ENCODE results near the gene SUN1. TPM values are rescaled to one million over a fixed set of nuclear protein-coding genes. Genes with fewer than 3 reads are reported as not detected.

The SUN1 gene
- total and polyA plus RNA-seq, 2 experiments from 2014 or later, result 63.3 to 145 TPM

DNA sequence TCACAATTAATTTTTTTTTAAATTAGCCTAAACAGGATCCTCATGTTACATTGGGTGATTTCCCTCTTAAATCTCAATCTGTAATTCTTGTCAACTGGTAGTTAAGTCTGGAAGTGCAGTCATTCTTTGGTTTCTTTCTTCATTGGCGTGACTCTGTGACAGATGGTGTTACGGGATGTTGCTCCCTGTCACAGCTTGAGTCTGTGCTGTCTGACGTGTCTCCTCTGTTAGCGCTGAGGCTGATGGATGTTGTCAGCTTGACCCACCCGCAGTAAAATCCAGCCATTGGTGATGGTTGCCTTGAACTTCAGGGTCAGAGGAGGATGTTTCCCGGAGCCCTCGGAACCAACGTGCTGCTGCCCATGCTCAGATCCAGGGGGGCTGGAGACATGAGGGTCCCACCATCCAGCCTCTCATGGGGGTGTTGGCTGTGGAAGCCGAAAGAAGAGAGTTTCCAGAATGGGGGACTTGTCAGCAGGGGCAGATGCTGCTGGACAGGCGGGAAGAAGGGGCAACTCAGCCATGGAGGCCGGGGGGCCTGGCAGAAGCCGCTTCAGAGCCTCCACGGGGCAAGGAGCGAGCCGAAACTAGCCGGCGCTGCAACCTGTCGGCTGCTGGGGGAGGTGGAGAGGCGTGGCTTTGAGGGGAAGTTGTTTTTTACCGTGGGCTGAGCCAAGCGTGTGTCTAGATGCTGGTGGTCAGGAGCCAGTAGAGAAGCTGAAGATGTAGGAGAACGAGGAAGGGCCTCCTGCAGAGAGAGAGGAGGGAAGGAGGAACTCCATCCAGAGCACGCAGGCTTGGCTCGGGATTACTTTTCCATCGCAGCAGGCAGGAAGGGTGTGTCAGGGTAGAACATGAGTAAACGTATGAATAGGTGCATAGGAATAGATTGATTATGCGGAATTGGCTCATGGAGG is 3.5 kb downstream of the SUN1 start:
- H3K27me3 Mint-ChIP-seq (ENCODE audit: insufficient read depth, low read depth, poor library complexity), result peaks cover 6% of the 10 kb centered on the region
- Histone ChIP-seq H4K20me1 (replicated peaks; ENCODE audit: insufficient read depth) (peaks cover 59% of the 10 kb centered on the region), H3F3A (replicated peaks; ENCODE audit: low read depth) (no peaks in the 10 kb centered on the region), H3K4me3 (no peak overlapping the region), H3K27me3 (ENCODE audit: insufficient read depth) (no peaks in the 10 kb centered on the region), H3K4me2 (no peak overlapping the region), H3K79me2 (replicated peaks; ENCODE audit: insufficient read depth) (peaks cover 88% of the 10 kb centered on the region), H3K27ac (ENCODE audit: low read depth) (peak overlapping the region; percentile 61; the same call in 1 of the 2 replicates), H3K9me2 (ENCODE audit: insufficient read depth) (no peaks in the 10 kb centered on the region), H3K36me3 (ENCODE audit: insufficient read depth) (peaks cover 6% of the 10 kb centered on the region; the same call in 1 of the 2 replicates), H2AFZ (no peak overlapping the region), H3K4me1 (ENCODE audit: insufficient read depth) (peaks cover 9% of the 10 kb centered on the region; the same call in 1 of the 2 replicates)
- peaks cover 25% of the 10 kb centered on the region for H3K4me1 Mint-ChIP-seq
- H3K27ac Mint-ChIP-seq, result no peak overlapping the region
- H3K9me3 Mint-ChIP-seq, result no peaks in the 10 kb centered on the region
- H3K4me3 Mint-ChIP-seq, result no peak overlapping the region
- ATAC-seq, result no peak
- TF ChIP-seq, protein P1, sequence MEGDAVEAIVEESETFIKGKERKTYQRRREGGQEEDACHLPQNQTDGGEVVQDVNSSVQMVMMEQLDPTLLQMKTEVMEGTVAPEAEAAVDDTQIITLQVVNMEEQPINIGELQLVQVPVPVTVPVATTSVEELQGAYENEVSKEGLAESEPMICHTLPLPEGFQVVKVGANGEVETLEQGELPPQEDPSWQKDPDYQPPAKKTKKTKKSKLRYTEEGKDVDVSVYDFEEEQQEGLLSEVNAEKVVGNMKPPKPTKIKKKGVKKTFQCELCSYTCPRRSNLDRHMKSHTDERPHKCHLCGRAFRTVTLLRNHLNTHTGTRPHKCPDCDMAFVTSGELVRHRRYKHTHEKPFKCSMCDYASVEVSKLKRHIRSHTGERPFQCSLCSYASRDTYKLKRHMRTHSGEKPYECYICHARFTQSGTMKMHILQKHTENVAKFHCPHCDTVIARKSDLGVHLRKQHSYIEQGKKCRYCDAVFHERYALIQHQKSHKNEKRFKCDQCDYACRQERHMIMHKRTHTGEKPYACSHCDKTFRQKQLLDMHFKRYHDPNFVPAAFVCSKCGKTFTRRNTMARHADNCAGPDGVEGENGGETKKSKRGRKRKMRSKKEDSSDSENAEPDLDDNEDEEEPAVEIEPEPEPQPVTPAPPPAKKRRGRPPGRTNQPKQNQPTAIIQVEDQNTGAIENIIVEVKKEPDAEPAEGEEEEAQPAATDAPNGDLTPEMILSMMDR (conservative IDR thresholded peaks at IDR 0.05; ENCODE audit: low read depth in 2 of 2), result no peak
- TF ChIP-seq POLR2AphosphoS5 (IDR thresholded peaks at IDR 0.05; ENCODE audit: low read depth) (no peak), EZH2 (IDR thresholded peaks at IDR 0.05; ENCODE audit: low read depth, unreplicated experiment) (no peak), ZNF331 (CRISPR knock-in tag; IDR thresholded peaks at IDR 0.05; ENCODE audit: low read depth) (no peak), STAT1 (IDR thresholded peaks at IDR 0.05; ENCODE audit: unreplicated experiment) (no peak), JUNB (IDR thresholded peaks at IDR 0.05; ENCODE audit: unreplicated experiment) (no peak), NANOG (IDR thresholded peaks at IDR 0.05; ENCODE audit: borderline replicate concordance) (no peak), ZNF114 (CRISPR knock-in tag; IDR thresholded peaks at IDR 0.05) (no peak), CREB1 (CRISPR knock-in tag; IDR thresholded peaks at IDR 0.05; ENCODE audit: low read depth) (no peak), EZH2phosphoT487 (IDR thresholded peaks at IDR 0.05; ENCODE audit: unreplicated experiment) (no peak)
- TF ChIP-seq, protein P2, sequence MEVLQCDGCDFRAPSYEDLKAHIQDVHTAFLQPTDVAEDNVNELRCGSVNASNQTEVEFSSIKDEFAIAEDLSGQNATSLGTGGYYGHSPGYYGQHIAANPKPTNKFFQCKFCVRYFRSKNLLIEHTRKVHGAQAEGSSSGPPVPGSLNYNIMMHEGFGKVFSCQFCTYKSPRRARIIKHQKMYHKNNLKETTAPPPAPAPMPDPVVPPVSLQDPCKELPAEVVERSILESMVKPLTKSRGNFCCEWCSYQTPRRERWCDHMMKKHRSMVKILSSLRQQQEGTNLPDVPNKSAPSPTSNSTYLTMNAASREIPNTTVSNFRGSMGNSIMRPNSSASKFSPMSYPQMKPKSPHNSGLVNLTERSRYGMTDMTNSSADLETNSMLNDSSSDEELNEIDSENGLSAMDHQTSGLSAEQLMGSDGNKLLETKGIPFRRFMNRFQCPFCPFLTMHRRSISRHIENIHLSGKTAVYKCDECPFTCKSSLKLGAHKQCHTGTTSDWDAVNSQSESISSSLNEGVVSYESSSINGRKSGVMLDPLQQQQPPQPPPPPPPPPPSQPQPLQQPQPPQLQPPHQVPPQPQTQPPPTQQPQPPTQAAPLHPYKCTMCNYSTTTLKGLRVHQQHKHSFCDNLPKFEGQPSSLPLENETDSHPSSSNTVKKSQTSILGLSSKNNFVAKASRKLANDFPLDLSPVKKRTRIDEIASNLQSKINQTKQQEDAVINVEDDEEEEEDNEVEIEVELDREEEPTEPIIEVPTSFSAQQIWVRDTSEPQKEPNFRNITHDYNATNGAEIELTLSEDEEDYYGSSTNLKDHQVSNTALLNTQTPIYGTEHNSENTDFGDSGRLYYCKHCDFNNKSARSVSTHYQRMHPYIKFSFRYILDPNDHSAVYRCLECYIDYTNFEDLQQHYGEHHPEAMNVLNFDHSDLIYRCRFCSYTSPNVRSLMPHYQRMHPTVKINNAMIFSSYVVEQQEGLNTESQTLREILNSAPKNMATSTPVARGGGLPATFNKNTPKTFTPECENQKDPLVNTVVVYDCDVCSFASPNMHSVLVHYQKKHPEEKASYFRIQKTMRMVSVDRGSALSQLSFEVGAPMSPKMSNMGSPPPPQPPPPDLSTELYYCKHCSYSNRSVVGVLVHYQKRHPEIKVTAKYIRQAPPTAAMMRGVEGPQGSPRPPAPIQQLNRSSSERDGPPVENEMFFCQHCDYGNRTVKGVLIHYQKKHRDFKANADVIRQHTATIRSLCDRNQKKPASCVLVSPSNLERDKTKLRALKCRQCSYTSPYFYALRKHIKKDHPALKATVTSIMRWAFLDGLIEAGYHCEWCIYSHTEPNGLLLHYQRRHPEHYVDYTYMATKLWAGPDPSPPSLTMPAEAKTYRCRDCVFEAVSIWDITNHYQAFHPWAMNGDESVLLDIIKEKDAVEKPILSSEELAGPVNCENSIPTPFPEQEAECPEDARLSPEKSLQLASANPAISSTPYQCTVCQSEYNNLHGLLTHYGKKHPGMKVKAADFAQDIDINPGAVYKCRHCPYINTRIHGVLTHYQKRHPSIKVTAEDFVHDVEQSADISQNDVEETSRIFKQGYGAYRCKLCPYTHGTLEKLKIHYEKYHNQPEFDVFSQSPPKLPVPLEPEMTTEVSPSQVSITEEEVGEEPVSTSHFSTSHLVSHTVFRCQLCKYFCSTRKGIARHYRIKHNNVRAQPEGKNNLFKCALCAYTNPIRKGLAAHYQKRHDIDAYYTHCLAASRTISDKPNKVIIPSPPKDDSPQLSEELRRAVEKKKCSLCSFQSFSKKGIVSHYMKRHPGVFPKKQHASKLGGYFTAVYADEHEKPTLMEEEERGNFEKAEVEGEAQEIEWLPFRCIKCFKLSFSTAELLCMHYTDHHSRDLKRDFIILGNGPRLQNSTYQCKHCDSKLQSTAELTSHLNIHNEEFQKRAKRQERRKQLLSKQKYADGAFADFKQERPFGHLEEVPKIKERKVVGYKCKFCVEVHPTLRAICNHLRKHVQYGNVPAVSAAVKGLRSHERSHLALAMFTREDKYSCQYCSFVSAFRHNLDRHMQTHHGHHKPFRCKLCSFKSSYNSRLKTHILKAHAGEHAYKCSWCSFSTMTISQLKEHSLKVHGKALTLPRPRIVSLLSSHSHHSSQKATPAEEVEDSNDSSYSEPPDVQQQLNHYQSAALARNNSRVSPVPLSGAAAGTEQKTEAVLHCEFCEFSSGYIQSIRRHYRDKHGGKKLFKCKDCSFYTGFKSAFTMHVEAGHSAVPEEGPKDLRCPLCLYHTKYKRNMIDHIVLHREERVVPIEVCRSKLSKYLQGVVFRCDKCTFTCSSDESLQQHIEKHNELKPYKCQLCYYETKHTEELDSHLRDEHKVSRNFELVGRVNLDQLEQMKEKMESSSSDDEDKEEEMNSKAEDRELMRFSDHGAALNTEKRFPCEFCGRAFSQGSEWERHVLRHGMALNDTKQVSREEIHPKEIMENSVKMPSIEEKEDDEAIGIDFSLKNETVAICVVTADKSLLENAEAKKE (CRISPR knock-in tag; IDR thresholded peaks at IDR 0.05), result no peak
- TF ChIP-seq, protein P3, sequence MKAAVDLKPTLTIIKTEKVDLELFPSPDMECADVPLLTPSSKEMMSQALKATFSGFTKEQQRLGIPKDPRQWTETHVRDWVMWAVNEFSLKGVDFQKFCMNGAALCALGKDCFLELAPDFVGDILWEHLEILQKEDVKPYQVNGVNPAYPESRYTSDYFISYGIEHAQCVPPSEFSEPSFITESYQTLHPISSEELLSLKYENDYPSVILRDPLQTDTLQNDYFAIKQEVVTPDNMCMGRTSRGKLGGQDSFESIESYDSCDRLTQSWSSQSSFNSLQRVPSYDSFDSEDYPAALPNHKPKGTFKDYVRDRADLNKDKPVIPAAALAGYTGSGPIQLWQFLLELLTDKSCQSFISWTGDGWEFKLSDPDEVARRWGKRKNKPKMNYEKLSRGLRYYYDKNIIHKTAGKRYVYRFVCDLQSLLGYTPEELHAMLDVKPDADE (IDR thresholded peaks at IDR 0.05), result no peak
- TF ChIP-seq, protein P4, sequence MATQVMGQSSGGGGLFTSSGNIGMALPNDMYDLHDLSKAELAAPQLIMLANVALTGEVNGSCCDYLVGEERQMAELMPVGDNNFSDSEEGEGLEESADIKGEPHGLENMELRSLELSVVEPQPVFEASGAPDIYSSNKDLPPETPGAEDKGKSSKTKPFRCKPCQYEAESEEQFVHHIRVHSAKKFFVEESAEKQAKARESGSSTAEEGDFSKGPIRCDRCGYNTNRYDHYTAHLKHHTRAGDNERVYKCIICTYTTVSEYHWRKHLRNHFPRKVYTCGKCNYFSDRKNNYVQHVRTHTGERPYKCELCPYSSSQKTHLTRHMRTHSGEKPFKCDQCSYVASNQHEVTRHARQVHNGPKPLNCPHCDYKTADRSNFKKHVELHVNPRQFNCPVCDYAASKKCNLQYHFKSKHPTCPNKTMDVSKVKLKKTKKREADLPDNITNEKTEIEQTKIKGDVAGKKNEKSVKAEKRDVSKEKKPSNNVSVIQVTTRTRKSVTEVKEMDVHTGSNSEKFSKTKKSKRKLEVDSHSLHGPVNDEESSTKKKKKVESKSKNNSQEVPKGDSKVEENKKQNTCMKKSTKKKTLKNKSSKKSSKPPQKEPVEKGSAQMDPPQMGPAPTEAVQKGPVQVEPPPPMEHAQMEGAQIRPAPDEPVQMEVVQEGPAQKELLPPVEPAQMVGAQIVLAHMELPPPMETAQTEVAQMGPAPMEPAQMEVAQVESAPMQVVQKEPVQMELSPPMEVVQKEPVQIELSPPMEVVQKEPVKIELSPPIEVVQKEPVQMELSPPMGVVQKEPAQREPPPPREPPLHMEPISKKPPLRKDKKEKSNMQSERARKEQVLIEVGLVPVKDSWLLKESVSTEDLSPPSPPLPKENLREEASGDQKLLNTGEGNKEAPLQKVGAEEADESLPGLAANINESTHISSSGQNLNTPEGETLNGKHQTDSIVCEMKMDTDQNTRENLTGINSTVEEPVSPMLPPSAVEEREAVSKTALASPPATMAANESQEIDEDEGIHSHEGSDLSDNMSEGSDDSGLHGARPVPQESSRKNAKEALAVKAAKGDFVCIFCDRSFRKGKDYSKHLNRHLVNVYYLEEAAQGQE (IDR thresholded peaks at IDR 0.05; ENCODE audit: unreplicated experiment), result no peak
- no peak for DNase-seq (ENCODE audit: low spot score)
- peaks cover 45% of the 10 kb centered on the region for H3K36me3 Mint-ChIP-seq (ENCODE audit: low read depth)

Measured in GM23338 (cell line).